HK-2 (cell line): ENCODE measurements around the gene RPRD2.
A peak's percentile ranks its signal among the peaks of the same experiment; 100 is the strongest.

Experiments used
- DNase-seq: peaks from one replicate; pipeline ENCODE4 v3.0.0-alpha.2; 2018; ENCODE audit not compliant: unreplicated experiment

The RPRD2 gene

DNA sequence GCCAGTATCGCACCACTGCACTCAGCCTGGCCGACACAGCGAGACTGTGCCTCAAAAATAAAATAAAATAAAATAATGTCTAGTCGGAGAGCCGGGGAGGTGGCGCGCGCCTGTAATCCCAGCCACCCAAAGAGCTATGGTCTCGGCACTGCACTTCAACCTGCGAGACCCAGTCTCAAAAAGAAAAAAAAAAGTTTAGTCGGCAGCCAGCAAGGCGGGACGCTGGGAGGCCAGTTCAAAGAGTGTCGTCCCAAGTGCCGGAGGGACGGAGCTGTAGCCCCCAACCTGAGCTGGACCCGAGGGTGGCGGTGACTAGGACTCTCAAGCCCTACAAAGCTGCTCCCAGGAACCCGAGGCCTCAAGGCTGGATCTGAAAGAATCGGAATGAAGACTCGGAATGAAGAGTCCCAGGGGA lies 151.0 kb downstream of the RPRD2 start:
- DNase-seq: no peak

DNA sequence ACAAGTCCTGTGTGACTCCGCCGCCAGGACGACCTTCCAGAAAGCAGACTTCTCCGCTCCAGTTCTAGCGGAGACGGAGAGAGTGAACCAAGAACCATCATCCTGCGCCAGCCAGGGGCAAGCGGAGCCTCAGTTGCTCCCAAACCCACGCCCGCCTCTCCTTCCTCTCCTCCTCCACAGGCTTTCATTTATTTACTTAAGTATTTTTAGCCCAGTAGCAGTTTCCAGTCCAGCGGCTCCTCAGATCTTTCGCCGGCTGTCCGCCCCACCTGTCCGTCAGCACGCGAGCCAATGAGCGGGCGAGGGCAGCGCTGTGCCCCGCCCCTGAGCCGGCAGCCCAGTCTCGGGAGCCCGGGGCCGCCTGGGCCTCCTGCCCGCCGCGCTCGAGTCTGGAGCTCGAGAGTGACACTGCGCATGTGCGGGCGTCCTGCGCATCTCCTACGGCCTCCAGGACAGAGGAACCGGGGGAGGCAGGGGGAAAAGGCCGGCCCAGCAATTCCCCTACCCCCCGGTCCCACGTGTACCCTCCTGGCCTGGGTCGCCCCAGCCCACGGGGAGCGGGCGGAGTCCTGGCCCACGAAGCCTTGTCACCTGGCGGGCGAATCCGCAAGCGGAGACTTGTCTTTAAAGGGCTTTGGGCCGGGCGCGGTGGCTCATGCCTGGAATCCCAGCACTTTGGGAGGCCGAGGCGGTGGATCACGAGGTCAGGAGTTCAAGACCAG lies 151.5 kb downstream of the RPRD2 start, which contains the start of gene FALEC:
TSS of gene FALEC (plus strand) at position 425 of the 722 bp plus-strand sequence.
- peak; percentile 98 for DNase-seq

DNA sequence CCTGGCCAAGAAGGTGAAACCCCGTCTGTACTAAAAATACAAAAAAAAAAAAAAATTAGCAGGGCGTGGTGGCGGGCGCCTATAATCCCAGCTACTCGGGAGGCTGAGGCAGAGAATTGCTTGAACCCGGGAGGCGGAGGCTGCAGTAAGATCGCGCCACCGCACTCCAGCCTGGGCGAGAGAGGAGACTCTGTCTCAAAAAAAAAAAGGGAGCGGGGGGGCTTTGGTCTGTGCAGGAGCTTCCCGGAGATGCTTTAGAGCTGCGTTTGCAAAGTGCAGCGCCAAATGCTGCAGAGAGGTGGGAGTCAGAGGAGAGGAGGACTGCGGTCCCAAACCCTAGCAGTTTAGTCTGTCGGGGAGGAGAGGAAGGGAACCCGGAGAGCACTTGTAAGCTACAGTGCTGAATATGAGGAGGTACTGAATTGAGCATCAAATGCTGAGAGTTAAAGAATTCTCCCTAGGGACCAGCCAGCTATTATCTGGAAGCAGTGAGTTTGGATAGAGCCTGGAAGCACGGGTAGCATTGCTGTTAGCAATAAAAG lies 152.2 kb downstream of the RPRD2 start:
- no peak for DNase-seq

DNA sequence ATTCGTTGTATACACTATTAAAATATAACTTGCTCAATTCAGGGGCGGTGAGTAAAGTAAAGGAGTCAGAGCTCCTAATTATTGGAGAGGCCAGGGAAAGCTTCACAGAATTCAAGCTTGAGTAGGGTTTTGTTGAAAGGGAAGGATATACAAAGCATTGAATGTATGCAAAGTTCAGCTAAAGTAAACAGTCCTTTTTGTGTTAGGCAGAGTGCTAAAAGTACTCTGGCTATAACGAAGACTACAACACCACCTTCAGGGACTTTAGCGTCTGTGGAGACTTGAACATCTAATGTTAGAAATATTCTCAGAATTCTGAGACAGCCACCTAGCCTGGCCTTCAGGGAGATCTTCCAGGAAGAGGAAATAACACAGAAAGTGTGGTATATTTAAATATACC lies 152.7 kb downstream of the RPRD2 start:
- DNase-seq: no peak

DNA sequence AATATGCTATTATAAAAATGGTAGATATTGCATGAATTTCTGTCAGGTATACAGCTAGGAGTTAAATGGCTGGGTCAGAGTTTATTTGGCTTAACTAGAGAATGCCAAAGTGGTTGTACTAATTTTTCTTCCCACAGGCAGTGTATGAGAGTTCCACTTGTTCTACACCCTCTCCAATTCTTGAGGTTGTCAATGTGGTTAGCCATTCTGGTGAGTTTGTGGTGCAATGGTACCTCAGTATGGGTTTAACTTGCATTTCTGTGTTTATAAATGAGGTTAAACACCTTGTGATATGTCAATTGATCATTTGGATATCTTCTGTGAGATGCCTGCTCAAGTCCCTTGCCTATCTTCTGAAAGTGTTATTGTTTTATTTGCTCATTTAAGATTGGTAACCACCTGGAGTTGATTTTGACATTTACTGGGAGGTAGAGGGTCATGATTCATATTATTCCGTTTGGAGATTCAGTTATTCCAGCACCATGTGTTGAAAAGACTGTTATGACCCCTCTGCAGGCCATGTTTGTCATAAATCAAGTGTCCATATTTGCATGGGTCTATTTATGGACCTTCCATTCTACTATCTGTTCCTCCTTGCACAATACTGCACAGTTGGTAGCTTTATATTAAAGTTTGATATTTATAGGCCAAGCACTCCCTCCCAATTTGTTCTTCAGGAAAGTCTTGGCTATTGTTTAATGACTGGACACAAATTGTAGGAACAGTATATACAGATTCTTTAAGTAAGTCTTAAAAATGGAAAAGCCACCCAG lies 157.4 kb downstream of the RPRD2 start:
- DNase-seq: no peak

DNA sequence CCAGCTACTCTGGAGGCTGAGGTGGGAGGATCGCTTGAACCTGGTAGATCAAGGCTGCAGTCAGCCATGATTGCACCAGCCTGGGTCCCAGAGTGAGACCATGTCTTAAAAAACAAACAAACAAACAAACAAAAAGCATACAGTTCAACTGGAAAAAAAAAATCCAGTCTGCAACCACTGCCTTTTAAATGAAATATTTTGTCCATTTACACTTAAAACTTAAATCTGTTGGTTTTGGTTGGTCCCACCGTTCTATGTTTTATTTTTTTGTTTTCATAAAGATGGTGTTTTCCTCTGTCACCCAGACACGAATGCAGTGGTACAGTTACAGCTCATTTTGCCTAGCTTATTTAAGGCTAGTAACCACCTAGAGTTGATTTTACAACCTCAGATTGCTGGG lies 161.4 kb downstream of the RPRD2 start:
- no peak for DNase-seq
